H1 (cell line): ENCODE data around the gene PLCB4. TPM values are rescaled to one million over a fixed set of nuclear protein-coding genes. Genes with fewer than 3 reads are reported as not detected.

ENCODE experiments used
- CTCF ChIA-PET: fragments of 300-600 bp; sonication (Branson Sonifier 250); formaldehyde crosslinking; loops from one replicate; lab custom pipeline; 2021; ENCODE audit not compliant: partially characterized antibody; lab: Charles Lee
- POLR2A ChIA-PET: fragments of 300-600 bp; sonication (Branson Sonifier 250); formaldehyde crosslinking; loops from one replicate; lab custom pipeline; 2021; ENCODE audit warnings: inconsistent platforms; ENCODE audit not compliant: partially characterized antibody; lab: Charles Lee
- DNase-seq, 2 experiments: peaks; one replicate each; pipeline versions ENCODE4 v3.0.0 to v3.0.0-alpha.2; 2010 to 2022; ENCODE audit warnings: low spot score in 2 of 2, low read depth in 1 of 2, mixed read lengths in 1 of 2
- FAIRE-seq: peaks from 2 replicates; lab custom pipeline; 2011; peaks lifted over from hg19 to GRCh38; lab: Jason Lieb, UNC
- H2AFZ ChIP-seq: 2 replicates; pipeline ENCODE4 v1.8.1; 2012; ENCODE audit warnings: low read length, inconsistent platforms
- H2AK5ac ChIP-seq: 2 replicates; pipeline ENCODE4 v1.6.1; 2013; ENCODE audit warnings: low read depth, low read length
- H2BK120ac ChIP-seq: replicated peaks from 2 replicates; pipeline ENCODE3; 2013; ENCODE audit warnings: low read depth, low read length, inconsistent platforms
- H2BK12ac ChIP-seq: 2 replicates; pipeline ENCODE4 v1.6.1; 2013; ENCODE audit warnings: low read depth, low read length
- H2BK15ac ChIP-seq: 2 replicates; pipeline ENCODE4 v1.6.1; 2013; ENCODE audit warnings: low read length
- H2BK20ac ChIP-seq: 2 replicates; pipeline ENCODE4 v1.6.1; 2013; ENCODE audit warnings: low read length
- H2BK5ac ChIP-seq: 2 replicates; pipeline ENCODE4 v1.6.1; 2013; ENCODE audit warnings: low read depth, low read length
- H3K14ac ChIP-seq: 2 replicates; pipeline ENCODE4 v1.6.1; 2013; ENCODE audit warnings: inconsistent platforms; ENCODE audit not compliant: insufficient read length
- H3K18ac ChIP-seq: 2 replicates; pipeline ENCODE4 v1.6.1; 2013; ENCODE audit warnings: low read length; ENCODE audit errors: extremely low read depth
- H3K23ac ChIP-seq: 2 replicates; pipeline ENCODE4 v1.6.1; 2013; ENCODE audit warnings: inconsistent platforms; ENCODE audit not compliant: insufficient read length
- H3K23me2 ChIP-seq: 2 replicates; pipeline ENCODE4 v1.6.1; 2013; ENCODE audit warnings: low read depth, low read length
- H3K27ac ChIP-seq: 2 replicates; pipeline ENCODE4 v1.6.1; 2011; ENCODE audit warnings: low read depth, low read length, inconsistent platforms
- H3K27me3 ChIP-seq, 4 experiments: replicated peaks in 1 of 4; 1 replicate in 1 of 4; 2 replicates in 3 of 4; pipeline versions ENCODE4 v1.6.1 to v1.8.1; 2011 to 2013; ENCODE audit warnings: low read length in 3 of 4, mild to moderate bottlenecking in 3 of 4, inconsistent platforms in 2 of 4, mixed read lengths in 2 of 4, moderate library complexity in 1 of 4; ENCODE audit not compliant: control insufficient read depth in 3 of 4, insufficient read depth in 3 of 4; ENCODE audit errors: extremely low read depth in 1 of 4
- H3K36me3 ChIP-seq, 4 experiments: 2 replicates each; pipeline versions ENCODE4 v1.6.1 to v1.8.1; 2011 to 2013; ENCODE audit warnings: mild to moderate bottlenecking in 4 of 4, low read length in 3 of 4, moderate library complexity in 2 of 4, control low read depth in 1 of 4, inconsistent platforms in 1 of 4; ENCODE audit not compliant: insufficient read depth in 4 of 4, control insufficient read depth in 2 of 4
- H3K4ac ChIP-seq: replicated peaks from 2 replicates; pipeline ENCODE3; 2013; ENCODE audit warnings: low read length, low read depth, mixed read lengths, inconsistent platforms; ENCODE audit not compliant: insufficient read length
- H3K4me1 ChIP-seq, 4 experiments: replicated peaks in 1 of 4; 1 replicate in 1 of 4; 2 replicates in 3 of 4; pipeline versions ENCODE4 v1.6.1 to v1.8.1; 2011 to 2013; ENCODE audit warnings: low read length in 3 of 4, inconsistent platforms in 2 of 4, mixed read lengths in 1 of 4; ENCODE audit not compliant: insufficient read depth in 4 of 4, control insufficient read depth in 3 of 4
- H3K4me2 ChIP-seq, 2 experiments: 2 replicates each; pipeline versions ENCODE4 v1.6.1 to v1.8.1; 2011 to 2013; ENCODE audit warnings: low read depth in 2 of 2, low read length in 2 of 2, control low read depth in 1 of 2, inconsistent platforms in 1 of 2, mild to moderate bottlenecking in 1 of 2; ENCODE audit not compliant: insufficient read depth in 1 of 2
- H3K4me3 ChIP-seq, 4 experiments: fragments of 200-600, 300-600 bp in 1 of 4; sonication (generic), shearing (Covaris generic), sonication (Bioruptor Twin) in 1 of 4; 2 replicates each; pipeline versions ENCODE4 v1.5.1 to v1.8.1; 2011 to 2016; ENCODE audit warnings: low read length in 4 of 4, low read depth in 3 of 4, control low read depth in 2 of 4, inconsistent platforms in 2 of 4, mild to moderate bottlenecking in 2 of 4, mixed read lengths in 1 of 4, moderate library complexity in 1 of 4; ENCODE audit not compliant: insufficient read depth in 2 of 4; ENCODE audit errors: extremely low read depth in 1 of 4
- H3K56ac ChIP-seq: replicated peaks from 2 replicates; pipeline ENCODE3; 2013; ENCODE audit warnings: low read depth, mild to moderate bottlenecking, mixed read lengths, low read length, inconsistent platforms; ENCODE audit not compliant: insufficient read length
- H3K79me1 ChIP-seq: 2 replicates; pipeline ENCODE4 v1.6.1; 2013; ENCODE audit warnings: low read depth, low read length, control low read depth
- H3K79me2 ChIP-seq, 2 experiments: 2 replicates each; pipeline versions ENCODE4 v1.6.1 to v1.8.1; 2012 to 2013; ENCODE audit warnings: low read length in 2 of 2, mild to moderate bottlenecking in 2 of 2, inconsistent platforms in 1 of 2; ENCODE audit not compliant: insufficient read depth in 2 of 2, control insufficient read depth in 1 of 2
- H3K9ac ChIP-seq, 4 experiments: replicated peaks in 1 of 4; 1 replicate in 1 of 4; 2 replicates in 3 of 4; pipeline versions ENCODE4 v1.6.1 to v1.8.1; 2011 to 2013; ENCODE audit warnings: low read depth in 3 of 4, low read length in 3 of 4, control low read depth in 2 of 4, mild to moderate bottlenecking in 2 of 4, moderate library complexity in 2 of 4, inconsistent platforms in 1 of 4; ENCODE audit errors: extremely low read depth in 1 of 4
- H3K9me3 ChIP-seq, 2 experiments: 2 replicates each; pipeline versions ENCODE4 v1.6.1 to v1.8.1; 2012 to 2013; ENCODE audit warnings: mild to moderate bottlenecking in 2 of 2, moderate library complexity in 2 of 2, control low read depth in 1 of 2, inconsistent platforms in 1 of 2, low read depth in 1 of 2, low read length in 1 of 2, mixed read lengths in 1 of 2; ENCODE audit not compliant: insufficient read depth in 2 of 2
- H4K20me1 ChIP-seq, 2 experiments: replicated peaks in 1 of 2; 2 replicates each; pipeline versions ENCODE3 to v1.8.1; 2011 to 2013; ENCODE audit warnings: inconsistent platforms in 2 of 2, low read length in 2 of 2, mild to moderate bottlenecking in 1 of 2; ENCODE audit not compliant: insufficient read depth in 2 of 2, control insufficient read depth in 1 of 2
- H4K5ac ChIP-seq: 2 replicates; pipeline ENCODE4 v1.6.1; 2013; ENCODE audit warnings: low read length, low read depth, mixed read lengths, inconsistent platforms; ENCODE audit not compliant: insufficient read length
- H4K8ac ChIP-seq: 2 replicates; pipeline ENCODE4 v1.8.0; 2013; ENCODE audit warnings: mild to moderate bottlenecking, moderate library complexity, low read length, inconsistent platforms; ENCODE audit not compliant: insufficient read depth; ENCODE audit errors: extremely low read depth
- H4K91ac ChIP-seq: replicated peaks from 2 replicates; pipeline ENCODE3; 2013; ENCODE audit warnings: low read length, mixed read lengths, inconsistent platforms; ENCODE audit not compliant: insufficient read length
- BRCA1 ChIP-seq: IDR thresholded peaks from 2 replicates; pipeline ENCODE4 v1.6.1; 2012; ENCODE audit warnings: low read depth, low read length, improper control_type of control experiment
- KDM4A ChIP-seq: IDR thresholded peaks from one replicate; pipeline ENCODE4 v1.7.1; 2012; ENCODE audit warnings: low read depth, mild to moderate bottlenecking, moderate library complexity, low read length, inconsistent platforms; ENCODE audit not compliant: severe bottlenecking
- SP4 ChIP-seq: IDR thresholded peaks from 2 replicates; pipeline ENCODE4 v1.6.1; 2012; ENCODE audit warnings: low read length, inconsistent platforms
- TEAD4 ChIP-seq: IDR thresholded peaks from 2 replicates; pipeline ENCODE4 v1.6.1; 2012; ENCODE audit warnings: low read depth, low read length, inconsistent platforms, mixed read lengths
- WGBS, 2 experiments: shearing (Covaris generic) in 1 of 2; methylation state at CpG; one replicate each; pipeline versions ENCODE4 v1.1.6 to v1.1.7; 2013 to 2015; ENCODE audit warnings: low lambda C conversion rate in 2 of 2, mixed read lengths in 2 of 2, inconsistent platforms in 1 of 2, low coverage in 1 of 2, missing lambda C conversion rate in 1 of 2; ENCODE audit not compliant: insufficient replicate concordance in 2 of 2, insufficient coverage in 1 of 2, insufficient read length in 1 of 2; ENCODE audit errors: extremely low coverage in 1 of 2, missing lambda C conversion rate in 1 of 2; 5-methylcytosine and 5-hydroxymethylcytosine counted together
- polyA plus RNA-seq, 7 experiments: library from polyadenylated mRNA; depleted of rRNA in 3 of 7; stranded (reverse) in 5 of 7; unstranded in 2 of 7; fragments of >200 nt in 5 of 7; fragments of 200-250 nt in 2 of 7; gene quantifications; 1 replicate in 5 of 7; 2 replicates in 1 of 7; 4 replicates in 1 of 7; pipeline versions ENCODE4 v1.2.1 to v1.2.3, GENCODE V29; 2011 to 2013; ENCODE audit warnings: missing spikeins in 2 of 7, mixed read lengths in 2 of 7
- total RNA-seq: library from RNA; stranded (reverse); fragmentation: NEBNext Ultra II Directional; extraction: Animal tissue kit (Norgen Biotek cat#: 25700); gene quantifications from 2 replicates; pipeline ENCODE4 v1.2.1, GENCODE V29; 2021

The PLCB4 gene
- total and polyA plus RNA-seq, 2 of the 8 experiments (the other 6 are each of a cell fraction or from before 2014, with no cell fraction given) = 3.2 to 14.1 TPM

- Histone ChIP-seq H3K9me3 (no peaks in the 10 kb centered on the region), H3K18ac (no peak overlapping the region), H2BK5ac (no peak overlapping the region), H3K79me1 (no peaks in the 10 kb centered on the region), H2AK5ac (no peak overlapping the region), H2BK12ac (no peak overlapping the region), H3K14ac (no peak overlapping the region), H2BK20ac (no peak overlapping the region), H4K8ac (no peak overlapping the region), H3K27ac (no peak overlapping the region), H3K23me2 (no peaks in the 10 kb centered on the region), H3K4me1 (no peaks in the 10 kb centered on the region; a peak in 1 of 7 replicates), H3K36me3 (no peaks in the 10 kb centered on the region), H2BK15ac (no peak overlapping the region), H3K27me3 (no peaks in the 10 kb centered on the region), H3K23ac (no peak overlapping the region), H3K4me3 (no peak overlapping the region), H2BK120ac (no peak overlapping the region), H4K91ac (no peak overlapping the region), H3K56ac (no peak overlapping the region), H3K9ac (no peak overlapping the region), H2AFZ (no peak overlapping the region), H4K5ac (no peak overlapping the region), H4K20me1 (no peaks in the 10 kb centered on the region), H3K4me2 (no peak overlapping the region), H3K4ac (no peak overlapping the region), H3K79me2 (no peaks in the 10 kb centered on the region)
- CTCF ChIA-PET = interaction anchor here (0.8 to 2.3 kb wide), 4 partner anchors 9 to 163 kb away, joined by 3 to 8 read pairs (median 6); no protein-coding TSS in a partner anchor
- WGBS, 2 experiments = 90% methylated on average over 5 of the region's 5 CpGs; no CpG with 5 or more reads in 1 of the 2 experiments
- FAIRE-seq (no peak), DNase-seq (no peak)
- POLR2A ChIA-PET = no interaction called here
- TF ChIP-seq BRCA1 = no peak
- TF ChIP-seq SP4 = no peak
- TF ChIP-seq KDM4A = no peak
- TF ChIP-seq TEAD4 = no peak
These were observed 160.0 kb downstream of the PLCB4 start for GRCh38 chr20:9228774-9229450.
